ENCODE measurements around the gene MET.

GRCh38 chr7:116736927-116737715, 65.1 kb downstream of the MET start:
- TF ChIP-seq CTCF (IDR thresholded peaks at IDR 0.05; ENCODE audit: low read depth, low read length, missing input control) (no peak), MAX (IDR thresholded peaks at IDR 0.05) (peak; percentile 78), JUND (IDR thresholded peaks at IDR 0.05) (peak; percentile 66 to 83), ATF3 (IDR thresholded peaks at IDR 0.05) (no peak), TAF1 (conservative IDR thresholded peaks at IDR 0.05) (no peak)
